T47D (cell line): ENCODE measurements around the gene RCCD1.
A peak's percentile ranks its signal among the peaks of the same experiment; 100 is the strongest.

ENCODE experiments used
- DNase-seq, 2 experiments: peaks; one replicate each; pipeline versions ENCODE4 v3.0.0 to v3.0.0-alpha.2; 2011 to 2012; ENCODE audit warnings: low read depth in 1 of 2, low spot score in 1 of 2
- JUND ChIP-seq: IDR thresholded peaks from 2 replicates; pipeline ENCODE4 v1.6.1; 2012; ENCODE audit warnings: low read depth
- in situ Hi-C: cut with HindIII; loops from 2 replicates; pipeline ENCODE4 v1.10.0; 2016; ENCODE audit warnings: low sequenced_read_pairs, low pct_unique_long_range_greater_than_20kb

Gene RCCD1

GRCh38 chr15:90956274-90957030 is 1.8 kb downstream of the RCCD1 start:
- peak; percentile 74 to 92 for DNase-seq
- no peak for TF ChIP-seq JUND
- in situ Hi-C loops: no loop called here

- no peak for DNase-seq
- in situ Hi-C loops: no loop called here
Observed at GRCh38 chr15:90957031-90957790, 2.5 kb downstream of the RCCD1 start.

GRCh38 chr15:90957791-90958190 is 3.1 kb downstream of the RCCD1 start:
- DNase-seq: no peak
- no peak for TF ChIP-seq JUND
- in situ Hi-C loops: no loop called here

More at GRCh38 chr15:90957031-90957790, 2.5 kb downstream of the RCCD1 start:
- TF ChIP-seq JUND: no peak

DNA sequence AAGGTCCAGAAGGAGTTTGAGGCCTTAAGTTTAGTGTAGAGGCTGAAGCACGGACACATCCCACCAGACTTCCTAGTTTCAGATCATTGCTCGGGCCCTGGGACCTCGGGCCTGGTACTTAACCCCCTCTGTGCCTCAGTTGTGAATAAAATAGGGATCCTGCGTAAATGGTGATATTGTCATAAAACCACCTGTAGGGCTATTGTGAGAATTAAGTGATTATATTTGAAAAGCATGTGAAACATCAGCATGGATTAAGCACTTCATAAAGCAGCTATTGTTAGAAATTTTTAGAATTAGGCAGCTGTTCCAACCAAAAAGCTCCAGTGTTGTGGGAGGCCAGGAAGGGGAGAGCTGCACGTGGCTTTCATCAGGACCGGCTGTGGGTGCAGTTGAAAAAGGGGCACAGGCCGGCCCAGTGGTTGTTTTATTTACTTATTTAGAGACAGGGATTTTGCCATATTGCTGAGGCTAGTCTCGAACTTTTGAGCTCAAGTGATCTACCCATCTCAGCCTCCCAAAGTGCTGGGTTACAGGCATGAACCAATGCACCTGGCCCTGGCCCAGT is 4.4 kb downstream of the RCCD1 start:
- in situ Hi-C loops: no loop called here
- DNase-seq: no peak
- no peak for TF ChIP-seq JUND

DNA sequence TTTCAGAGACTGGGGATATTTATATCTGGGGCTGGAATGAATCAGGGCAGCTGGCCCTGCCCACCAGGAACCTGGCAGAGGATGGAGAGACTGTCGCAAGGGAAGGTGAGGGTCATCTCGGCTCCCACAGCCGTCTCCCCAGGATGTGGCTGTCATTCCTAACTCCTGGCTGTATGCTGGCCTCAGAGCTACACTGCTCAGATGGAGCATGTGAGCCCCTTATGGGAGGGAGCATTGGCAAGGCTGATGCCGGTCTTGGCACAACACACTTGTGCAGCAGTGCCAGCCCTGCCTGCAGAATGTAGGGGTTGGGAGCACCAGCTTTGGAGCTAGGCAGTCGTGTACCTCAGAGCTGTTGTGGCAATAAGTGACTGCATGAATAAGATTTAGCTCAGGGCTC is 5.2 kb downstream of the RCCD1 start:
- no peak for TF ChIP-seq JUND
- DNase-seq: no peak
- in situ Hi-C loops: no loop called here

DNA sequence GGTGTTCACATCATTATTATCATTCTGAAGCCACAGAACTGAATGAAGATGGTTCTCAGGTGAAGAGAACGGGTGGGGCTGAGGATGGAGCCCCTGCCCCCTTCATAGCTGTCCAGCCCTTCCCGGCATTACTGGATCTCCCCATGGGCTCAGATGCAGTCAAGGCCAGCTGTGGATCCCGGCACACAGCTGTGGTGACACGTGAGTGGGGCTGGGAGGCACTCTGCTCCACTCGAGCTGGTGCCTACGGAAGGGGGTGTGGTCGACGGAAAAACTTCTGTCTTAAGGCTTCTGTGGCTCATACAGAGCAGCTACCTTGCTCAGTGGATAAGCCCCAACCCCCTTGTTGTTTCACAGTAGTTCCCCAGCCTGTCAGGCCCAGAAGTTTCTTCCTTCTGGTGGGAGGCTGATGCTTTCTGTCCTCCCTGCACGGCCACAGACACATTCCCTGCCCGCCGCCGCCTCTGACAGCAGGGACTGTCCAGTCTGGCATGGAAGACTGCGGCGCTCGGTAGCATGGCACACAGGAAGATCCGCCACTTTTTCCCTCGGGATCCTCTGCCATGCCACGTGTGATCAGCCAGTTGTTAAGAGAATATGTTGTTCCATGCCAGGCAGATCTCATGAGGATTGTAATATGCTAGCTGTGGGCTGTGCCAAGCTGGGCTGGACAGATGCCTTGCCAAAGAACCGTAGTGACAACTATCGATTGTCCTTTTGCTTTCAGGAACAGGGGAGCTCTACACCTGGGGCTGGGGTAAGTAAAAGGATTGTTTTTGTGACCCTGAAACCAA is 5.8 kb downstream of the RCCD1 start:
- in situ Hi-C loops: no loop called here
- no peak for DNase-seq
- TF ChIP-seq JUND: no peak

- in situ Hi-C loops: no loop called here
- no peak for DNase-seq
- no peak for TF ChIP-seq JUND
Observed at GRCh38 chr15:90962021-90962420, 7.3 kb downstream of the RCCD1 start.

DNA sequence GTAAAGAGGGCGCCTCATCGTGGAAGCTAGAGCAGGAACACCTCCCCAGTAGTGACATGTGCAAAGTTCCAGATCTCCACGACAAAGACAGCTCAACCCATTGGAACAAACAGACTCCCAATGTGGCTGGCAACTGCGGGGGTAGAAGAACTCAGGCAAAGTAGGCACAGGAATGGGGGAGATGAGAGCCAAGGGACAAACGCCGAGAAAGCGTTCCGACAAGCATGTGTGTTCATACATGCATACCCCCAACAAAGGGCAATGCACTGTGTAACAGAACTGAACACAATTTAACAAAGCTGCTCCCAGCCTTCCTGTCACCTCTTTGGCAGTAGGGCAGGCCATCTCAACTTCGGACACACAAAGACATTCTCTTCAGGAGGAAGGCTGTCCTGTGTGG is 11.6 kb downstream of the RCCD1 start:
- no peak for DNase-seq
- TF ChIP-seq JUND: no peak
- in situ Hi-C loops: no loop called here

DNA sequence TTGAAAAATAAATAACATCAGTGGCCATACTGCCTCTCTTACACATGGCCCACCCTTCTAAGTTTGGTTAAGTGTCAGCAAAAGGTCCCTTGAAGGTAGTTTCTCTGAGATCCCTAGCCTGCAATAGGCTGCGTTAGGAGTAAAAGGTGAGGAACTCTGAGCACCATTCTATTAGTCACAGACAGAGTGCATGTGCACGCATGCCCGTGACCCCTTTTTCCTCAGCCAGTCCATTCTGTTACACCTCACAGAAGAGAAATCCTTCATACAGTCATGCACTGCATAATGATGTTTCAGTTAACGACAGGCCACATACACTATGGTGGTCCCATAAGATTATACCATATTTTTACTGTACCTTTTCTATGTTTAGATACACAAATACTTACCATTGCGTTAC is 12.5 kb downstream of the RCCD1 start:
- TF ChIP-seq JUND: no peak
- DNase-seq: no peak
- in situ Hi-C loops: no loop called here

- no peak for TF ChIP-seq JUND
- DNase-seq: no peak
- in situ Hi-C loops: no loop called here
Observed at GRCh38 chr15:90968434-90968833, 13.8 kb downstream of the RCCD1 start.

- no peak for DNase-seq
- no peak for TF ChIP-seq JUND
- in situ Hi-C loops: no loop called here
Observed at GRCh38 chr15:90970274-90970673, 15.6 kb downstream of the RCCD1 start.

DNA sequence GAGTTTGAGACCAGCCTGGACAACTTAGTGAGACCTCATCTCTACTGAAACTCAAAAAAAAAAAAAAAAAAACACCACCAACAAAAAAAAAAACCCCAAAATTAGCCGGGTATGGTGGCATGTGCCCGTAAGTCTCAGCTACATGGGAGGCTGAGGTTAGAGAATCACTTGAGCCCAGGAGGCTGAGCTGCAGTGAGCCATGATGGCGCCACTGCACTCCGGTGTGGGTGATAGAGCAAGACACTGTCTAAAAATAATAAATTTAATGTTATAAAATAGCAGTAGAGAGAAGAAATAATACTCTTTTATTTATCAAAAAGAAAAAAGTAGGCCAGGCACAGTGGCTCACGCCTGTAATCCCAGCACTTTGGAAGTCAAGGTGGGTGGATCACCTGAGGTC is 17.4 kb downstream of the RCCD1 start:
- no peak for TF ChIP-seq JUND
- DNase-seq: no peak
- in situ Hi-C loops: no loop called here
